GM10266 (cell line): ENCODE results near the gene SLC6A11.

Experiments used
- DNase-seq: peaks from one replicate; pipeline ENCODE4 v3.0.0; 2012; ENCODE audit errors: extremely low spot score
- CTCF ChIP-seq: IDR thresholded peaks from 2 replicates; pipeline ENCODE4 v1.5.1; 2012; ENCODE audit warnings: mild to moderate bottlenecking, low read depth; ENCODE audit not compliant: control insufficient read depth, insufficient read depth; ENCODE audit errors: missing control alignments

SLC6A11 gene

DNA sequence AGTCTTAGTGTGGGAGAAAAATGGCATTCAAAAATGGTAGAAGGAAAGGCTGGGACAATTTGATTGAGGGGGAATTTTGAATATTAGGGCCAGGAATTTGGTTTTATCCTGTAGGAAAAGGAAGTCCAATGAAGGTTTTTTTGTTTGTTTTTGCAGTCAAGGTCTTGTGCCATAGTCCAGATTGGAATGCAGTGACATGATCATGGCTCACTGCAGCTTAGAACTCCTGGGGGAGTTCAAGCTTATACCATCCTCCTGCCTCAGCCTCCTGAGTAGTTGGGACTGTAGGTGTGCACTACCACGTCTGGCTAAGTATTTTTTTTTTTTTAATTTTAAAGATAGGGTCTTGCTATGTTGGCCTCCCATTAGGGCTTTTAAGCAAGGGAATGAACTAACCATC lies 2.6 kb upstream of the SLC6A11 start:
- TF ChIP-seq CTCF = no peak
- no peak for DNase-seq

DNA sequence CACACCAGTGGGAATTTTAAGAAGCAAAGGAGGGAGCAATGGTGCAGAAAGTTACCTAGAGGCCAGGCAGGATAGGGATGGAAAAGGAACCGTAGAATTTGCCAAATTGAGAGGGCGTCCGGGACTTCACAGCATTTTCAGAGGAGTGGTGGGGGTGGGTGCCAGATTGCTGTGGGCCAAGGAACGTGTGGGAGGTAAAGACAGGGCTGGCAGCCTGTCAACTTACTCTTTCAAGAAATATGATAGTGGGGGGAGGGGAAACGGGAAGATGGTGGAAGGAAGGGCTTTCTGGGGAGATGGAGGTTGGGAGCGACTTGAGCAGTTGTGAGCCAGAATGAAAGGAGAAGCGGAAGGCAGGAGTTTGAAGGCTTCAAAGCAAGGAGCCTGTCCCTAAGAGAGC lies 1.4 kb upstream of the SLC6A11 start:
- DNase-seq = no peak
- TF ChIP-seq CTCF = no peak

GRCh38 chr3:10815487-10815886 lies 541 bp upstream of the SLC6A11 start:
- TF ChIP-seq CTCF = no peak
- DNase-seq = no peak

GRCh38 chr3:10816863-10817253 lies 830 bp downstream of the SLC6A11 start:
- TF ChIP-seq CTCF = no peak

GRCh38 chr3:10817506-10817905 lies 1.5 kb downstream of the SLC6A11 start:
- no peak for DNase-seq
- TF ChIP-seq CTCF = no peak

More at GRCh38 chr3:10816863-10817253, 830 bp downstream of the SLC6A11 start:
- DNase-seq = no peak

GRCh38 chr3:10822055-10822454 lies 6.0 kb downstream of the SLC6A11 start:
- TF ChIP-seq CTCF = no peak
- no peak for DNase-seq

GRCh38 chr3:10822708-10823515 lies 6.9 kb downstream of the SLC6A11 start:
- DNase-seq = no peak

More at GRCh38 chr3:10822708-10823515, 6.9 kb downstream of the SLC6A11 start:
- TF ChIP-seq CTCF = no peak
